WTC11 (cell line): ENCODE data around the gene BLID.

Source experiments
- FOXK1 ChIP-seq: sonication (generic); formaldehyde crosslinking; IDR thresholded peaks from 2 replicates; pipeline ENCODE4 v1.8.0; 2022; ENCODE audit warnings: mild to moderate bottlenecking, moderate library complexity, missing genetic modification reagents
- NFYB ChIP-seq: sonication (generic); formaldehyde crosslinking; conservative IDR thresholded peaks from 2 replicates; pipeline ENCODE4 v1.8.0; 2022; ENCODE audit warnings: low read depth, missing genetic modification reagents
- TF ChIP-seq, protein P1 (sequence below): sonication (generic); formaldehyde crosslinking; IDR thresholded peaks from 2 replicates; pipeline ENCODE4 v1.8.1; 2023; ENCODE audit warnings: mild to moderate bottlenecking, missing genetic modification reagents, moderate library complexity
- TF ChIP-seq, protein P2 (sequence below): sonication (generic); formaldehyde crosslinking; IDR thresholded peaks from 2 replicates; pipeline ENCODE4 v1.8.1; 2022; ENCODE audit warnings: mild to moderate bottlenecking, missing genetic modification reagents, moderate library complexity, borderline replicate concordance
- TF ChIP-seq, protein P3 (sequence below): fragments of 200-600 bp; IDR thresholded peaks from 2 replicates; pipeline ENCODE4 v1.8.0; 2022; ENCODE audit warnings: antibody characterized with exemption

DNA sequence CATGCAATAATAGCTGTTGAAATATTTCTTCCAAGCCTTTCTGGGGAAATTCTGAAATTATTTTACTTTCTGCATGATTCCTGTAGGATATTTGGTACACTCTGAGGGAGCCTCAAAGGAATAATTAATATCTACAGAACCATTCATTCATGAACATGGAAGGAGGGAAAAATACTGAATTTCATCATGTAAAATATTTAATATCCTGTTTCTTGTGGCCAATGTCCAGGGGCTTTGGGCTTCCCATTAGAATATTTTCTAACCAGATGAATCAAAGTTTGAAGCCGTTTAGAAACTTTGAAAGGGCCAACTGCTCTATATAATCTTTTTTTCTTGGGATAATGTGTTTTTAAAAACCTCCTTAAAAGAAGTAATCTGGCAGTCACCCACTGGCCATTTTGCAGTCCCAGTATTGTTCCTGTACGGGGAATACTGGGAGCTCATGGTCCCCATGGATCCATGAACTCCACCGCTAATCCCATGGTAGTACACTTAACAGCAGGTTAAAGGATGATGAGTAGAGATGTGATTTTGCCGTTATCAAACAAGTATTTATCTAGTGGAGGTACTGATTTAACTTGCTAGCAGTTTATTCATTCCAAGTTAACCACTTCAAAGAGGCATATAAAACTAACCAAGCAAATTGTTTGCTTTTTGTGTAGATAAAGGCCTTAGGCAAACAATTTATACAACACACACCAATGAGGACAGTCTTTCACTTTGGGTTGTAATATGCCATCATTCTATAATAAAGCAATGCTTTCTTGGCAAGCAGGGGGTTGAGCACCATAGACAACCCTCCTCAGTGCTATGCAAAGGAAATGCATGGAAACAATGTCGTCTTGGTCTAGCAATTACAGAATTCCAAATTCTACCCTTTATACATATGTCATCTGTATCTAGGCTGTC lies 34.5 kb upstream of the BLID start:
- TF ChIP-seq FOXK1 (CRISPR knock-in tag): no peak
- TF ChIP-seq, protein P1, sequence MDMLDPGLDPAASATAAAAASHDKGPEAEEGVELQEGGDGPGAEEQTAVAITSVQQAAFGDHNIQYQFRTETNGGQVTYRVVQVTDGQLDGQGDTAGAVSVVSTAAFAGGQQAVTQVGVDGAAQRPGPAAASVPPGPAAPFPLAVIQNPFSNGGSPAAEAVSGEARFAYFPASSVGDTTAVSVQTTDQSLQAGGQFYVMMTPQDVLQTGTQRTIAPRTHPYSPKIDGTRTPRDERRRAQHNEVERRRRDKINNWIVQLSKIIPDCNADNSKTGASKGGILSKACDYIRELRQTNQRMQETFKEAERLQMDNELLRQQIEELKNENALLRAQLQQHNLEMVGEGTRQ (CRISPR knock-in tag): no peak
- TF ChIP-seq, protein P2, sequence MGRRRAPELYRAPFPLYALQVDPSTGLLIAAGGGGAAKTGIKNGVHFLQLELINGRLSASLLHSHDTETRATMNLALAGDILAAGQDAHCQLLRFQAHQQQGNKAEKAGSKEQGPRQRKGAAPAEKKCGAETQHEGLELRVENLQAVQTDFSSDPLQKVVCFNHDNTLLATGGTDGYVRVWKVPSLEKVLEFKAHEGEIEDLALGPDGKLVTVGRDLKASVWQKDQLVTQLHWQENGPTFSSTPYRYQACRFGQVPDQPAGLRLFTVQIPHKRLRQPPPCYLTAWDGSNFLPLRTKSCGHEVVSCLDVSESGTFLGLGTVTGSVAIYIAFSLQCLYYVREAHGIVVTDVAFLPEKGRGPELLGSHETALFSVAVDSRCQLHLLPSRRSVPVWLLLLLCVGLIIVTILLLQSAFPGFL: no peak
- TF ChIP-seq, protein P3, sequence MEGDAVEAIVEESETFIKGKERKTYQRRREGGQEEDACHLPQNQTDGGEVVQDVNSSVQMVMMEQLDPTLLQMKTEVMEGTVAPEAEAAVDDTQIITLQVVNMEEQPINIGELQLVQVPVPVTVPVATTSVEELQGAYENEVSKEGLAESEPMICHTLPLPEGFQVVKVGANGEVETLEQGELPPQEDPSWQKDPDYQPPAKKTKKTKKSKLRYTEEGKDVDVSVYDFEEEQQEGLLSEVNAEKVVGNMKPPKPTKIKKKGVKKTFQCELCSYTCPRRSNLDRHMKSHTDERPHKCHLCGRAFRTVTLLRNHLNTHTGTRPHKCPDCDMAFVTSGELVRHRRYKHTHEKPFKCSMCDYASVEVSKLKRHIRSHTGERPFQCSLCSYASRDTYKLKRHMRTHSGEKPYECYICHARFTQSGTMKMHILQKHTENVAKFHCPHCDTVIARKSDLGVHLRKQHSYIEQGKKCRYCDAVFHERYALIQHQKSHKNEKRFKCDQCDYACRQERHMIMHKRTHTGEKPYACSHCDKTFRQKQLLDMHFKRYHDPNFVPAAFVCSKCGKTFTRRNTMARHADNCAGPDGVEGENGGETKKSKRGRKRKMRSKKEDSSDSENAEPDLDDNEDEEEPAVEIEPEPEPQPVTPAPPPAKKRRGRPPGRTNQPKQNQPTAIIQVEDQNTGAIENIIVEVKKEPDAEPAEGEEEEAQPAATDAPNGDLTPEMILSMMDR: no peak
- TF ChIP-seq NFYB (CRISPR knock-in tag): no peak
